HG03520 (cell line): ENCODE data around the gene ZNF699.
"Not testable (repeated sequence)": the region's sequence is repeated elsewhere in the genome, so short reads cannot be mapped to it uniquely, and the experiment has no call there.

Source experiments
- ATAC-seq: cut with Tn5 transposase; IDR thresholded peaks from one replicate; pipeline ENCODE4 v1.9.1; 2021; ENCODE audit warnings: mild to moderate bottlenecking, moderate library complexity; ENCODE audit not compliant: unreplicated experiment

The ZNF699 gene

GRCh38 chr19:9309139-9309973 is at the start of gene ZNF699:
ZNF699 (minus strand) TSS chr19:9309838; CDS start chr19:9305119, 4,719 bp downstream.
- peak; percentile 82 for ATAC-seq

- ATAC-seq, result no peak
Observed at GRCh38 chr19:9354651-9355050, 45.0 kb upstream of the ZNF699 start.

GRCh38 chr19:9353011-9353410 is 43.4 kb upstream of the ZNF699 start:
- ATAC-seq, result no peak

- ATAC-seq, result no peak
Observed at GRCh38 chr19:9352505-9352904, 42.9 kb upstream of the ZNF699 start.

GRCh38 chr19:9348671-9349070 is 39.0 kb upstream of the ZNF699 start:
- no peak for ATAC-seq

GRCh38 chr19:9348253-9348652 is 38.6 kb upstream of the ZNF699 start:
- ATAC-seq, result no peak

- ATAC-seq, result no peak
Observed at GRCh38 chr19:9345005-9345404, 35.4 kb upstream of the ZNF699 start.

GRCh38 chr19:9342610-9343304 is 33.1 kb upstream of the ZNF699 start:
- no peak for ATAC-seq

GRCh38 chr19:9329999-9330398 is 20.4 kb upstream of the ZNF699 start:
- ATAC-seq, result no peak

- ATAC-seq, result no peak
Observed at GRCh38 chr19:9324584-9324962, 14.9 kb upstream of the ZNF699 start.

GRCh38 chr19:9323919-9324583 is 14.4 kb upstream of the ZNF699 start, which contains the start of gene ZNF559:
ZNF559 (plus strand) TSS chr19:9324179; CDS start chr19:9338550, 14,371 bp downstream.
- ATAC-seq, result peak; percentile 91

GRCh38 chr19:9323557-9323918 is 13.9 kb upstream of the ZNF699 start:
- ATAC-seq, result peak; percentile 27

- not testable (repeated sequence) for ATAC-seq
Observed at GRCh38 chr19:9322201-9322600, 12.6 kb upstream of the ZNF699 start.

GRCh38 chr19:9321756-9322155 is 12.1 kb upstream of the ZNF699 start:
- ATAC-seq, result not testable (repeated sequence)

- no peak for ATAC-seq
Observed at GRCh38 chr19:9321338-9321737, 11.7 kb upstream of the ZNF699 start.

GRCh38 chr19:9313756-9314155 is 4.1 kb upstream of the ZNF699 start:
- ATAC-seq, result no peak

GRCh38 chr19:9309974-9310446 is 372 bp upstream of the ZNF699 start:
- ATAC-seq, result peak; percentile 57

- no peak for ATAC-seq
Observed at GRCh38 chr19:9308091-9308770, 1.4 kb downstream of the ZNF699 start.

GRCh38 chr19:9306443-9306842 is 3.2 kb downstream of the ZNF699 start:
- no peak for ATAC-seq

- ATAC-seq, result no peak
Observed at GRCh38 chr19:9296336-9296735, 13.3 kb downstream of the ZNF699 start.

- ATAC-seq, result no peak
Observed at GRCh38 chr19:9295411-9295849, 14.2 kb downstream of the ZNF699 start.
